ENCODE data around the gene ADGRB3. TPM values are rescaled to one million over a fixed set of nuclear protein-coding genes. Genes with fewer than 3 reads are reported as not detected.

The ADGRB3 gene
- total and polyA plus RNA-seq, 2 donors (not counting 3 experiments of a cell fraction or from before 2014, with no cell fraction given) = not detected

DNA sequence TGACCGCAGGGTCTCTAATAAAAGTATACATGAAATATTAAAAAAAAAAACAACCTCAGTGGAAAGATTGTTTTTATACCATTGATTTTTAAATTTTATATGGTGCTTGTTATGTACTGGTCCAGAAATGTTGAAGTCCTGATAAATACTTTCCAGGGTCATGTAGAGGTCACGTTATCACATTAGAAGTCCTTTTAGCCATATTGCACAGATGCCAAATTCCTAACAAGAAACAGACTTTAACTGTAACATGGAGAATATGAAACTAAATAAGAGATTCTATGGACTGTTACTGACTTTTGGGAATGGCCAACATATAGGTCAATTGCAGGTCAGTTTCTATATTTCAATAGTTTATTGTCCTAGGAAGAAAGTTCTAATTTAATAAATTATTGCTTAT lies 89.0 kb downstream of the ADGRB3 start:
- ChIA-PET POLR2A (no interaction called here), CTCF (no interaction called here)
- DNase-seq (ENCODE audit: low read depth, low spot score) (no peak), FAIRE-seq (no peak)
- Histone ChIP-seq H3K36me3 (ENCODE audit: control insufficient read depth in 2 of 2, extremely low read depth in 1 of 2, insufficient read depth in 2 of 2, low read length in 2 of 2) (no peaks in the 10 kb centered on the region), H3K4me2 (ENCODE audit: insufficient read depth, low read length) (no peak overlapping the region), H3K9me3 (replicated peaks; ENCODE audit: control insufficient read depth, insufficient read depth, low read length) (no peaks in the 10 kb centered on the region), H2AFZ (ENCODE audit: low read depth, low read length) (no peak overlapping the region), H3K4me1 (ENCODE audit: control insufficient read depth, extremely low read depth, insufficient read depth, low read length) (no peaks in the 10 kb centered on the region), H3K9ac (replicated peaks; ENCODE audit: extremely low read depth, insufficient read depth, low read length) (no peak overlapping the region), H3K9me1 (replicated peaks; ENCODE audit: control insufficient read depth, extremely low read depth, insufficient read depth, low read length) (no peaks in the 10 kb centered on the region), H3K4me3 (replicated peaks in 1 of 3; ENCODE audit: insufficient read depth in 1 of 3, low read depth in 1 of 3, low read length in 3 of 3) (no peak overlapping the region), H3K27ac (ENCODE audit: insufficient read depth, low read depth, low read length) (no peak overlapping the region), H3K79me2 (ENCODE audit: control insufficient read depth, insufficient read depth, low read length) (no peaks in the 10 kb centered on the region), H4K20me1 (replicated peaks; ENCODE audit: control insufficient read depth, extremely low read depth, insufficient read depth, low read length) (no peaks in the 10 kb centered on the region), H3K27me3 (ENCODE audit: control insufficient read depth in 2 of 2, insufficient read depth in 2 of 2, low read length in 2 of 2) (no peaks in the 10 kb centered on the region)
- no TSS peak for BruUV-seq (replicated peaks)
- intact Hi-C loops (cut with micrococcal nuclease) (no loop called here), dilution Hi-C loops (cut with MboI; ENCODE audit: extremely low pct_ligation_motif_present, low sequenced_read_pairs) (no loop called here)
- TF ChIP-seq JUN (IDR thresholded peaks at IDR 0.05; ENCODE audit: borderline replicate concordance, insufficient read depth, insufficient read length, low read depth) (no peak), POLR2AphosphoS5 (IDR thresholded peaks at IDR 0.05; ENCODE audit: insufficient read depth, low read depth, low read length) (no peak), FOS (IDR thresholded peaks at IDR 0.05; ENCODE audit: borderline replicate concordance, insufficient read depth, low read length) (no peak), GATA2 (IDR thresholded peaks at IDR 0.05; ENCODE audit: insufficient read depth, insufficient read length, low read depth, low read length) (no peak), MYC (IDR thresholded peaks at IDR 0.05; ENCODE audit: low read depth, low read length) (no peak), EZH2 (IDR thresholded peaks at IDR 0.05; ENCODE audit: borderline replicate concordance, low read depth, low read length, severe bottlenecking) (no peak), POLR2A (IDR thresholded peaks at IDR 0.05; ENCODE audit: low read depth, low read length) (no peak)
- TF ChIP-seq, protein P1, sequence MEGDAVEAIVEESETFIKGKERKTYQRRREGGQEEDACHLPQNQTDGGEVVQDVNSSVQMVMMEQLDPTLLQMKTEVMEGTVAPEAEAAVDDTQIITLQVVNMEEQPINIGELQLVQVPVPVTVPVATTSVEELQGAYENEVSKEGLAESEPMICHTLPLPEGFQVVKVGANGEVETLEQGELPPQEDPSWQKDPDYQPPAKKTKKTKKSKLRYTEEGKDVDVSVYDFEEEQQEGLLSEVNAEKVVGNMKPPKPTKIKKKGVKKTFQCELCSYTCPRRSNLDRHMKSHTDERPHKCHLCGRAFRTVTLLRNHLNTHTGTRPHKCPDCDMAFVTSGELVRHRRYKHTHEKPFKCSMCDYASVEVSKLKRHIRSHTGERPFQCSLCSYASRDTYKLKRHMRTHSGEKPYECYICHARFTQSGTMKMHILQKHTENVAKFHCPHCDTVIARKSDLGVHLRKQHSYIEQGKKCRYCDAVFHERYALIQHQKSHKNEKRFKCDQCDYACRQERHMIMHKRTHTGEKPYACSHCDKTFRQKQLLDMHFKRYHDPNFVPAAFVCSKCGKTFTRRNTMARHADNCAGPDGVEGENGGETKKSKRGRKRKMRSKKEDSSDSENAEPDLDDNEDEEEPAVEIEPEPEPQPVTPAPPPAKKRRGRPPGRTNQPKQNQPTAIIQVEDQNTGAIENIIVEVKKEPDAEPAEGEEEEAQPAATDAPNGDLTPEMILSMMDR (IDR thresholded peaks at IDR 0.05; ENCODE audit: extremely low read depth in 1 of 2, insufficient read depth in 1 of 2, low read depth in 1 of 2, low read length in 2 of 2) = no peak
- TF ChIP-seq, protein P2, sequence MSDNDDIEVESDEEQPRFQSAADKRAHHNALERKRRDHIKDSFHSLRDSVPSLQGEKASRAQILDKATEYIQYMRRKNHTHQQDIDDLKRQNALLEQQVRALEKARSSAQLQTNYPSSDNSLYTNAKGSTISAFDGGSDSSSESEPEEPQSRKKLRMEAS (IDR thresholded peaks at IDR 0.05; ENCODE audit: insufficient read depth, insufficient read length) = no peak
